HG03469 (cell line): Measurements from ENCODE around the gene MCM8.
A peak's percentile ranks its signal among the peaks of the same experiment; 100 is the strongest.

ENCODE experiments used
- ATAC-seq: cut with Tn5 transposase; IDR thresholded peaks from one replicate; pipeline ENCODE4 v1.9.1; 2021; ENCODE audit warnings: mild to moderate bottlenecking, moderate library complexity, moderate number of reproducible peaks; ENCODE audit not compliant: unreplicated experiment

MCM8 gene

GRCh38 chr20:5945963-5946362 lies 4.5 kb upstream of the MCM8 start:
- ATAC-seq: no peak

GRCh38 chr20:5947276-5947675 lies 3.2 kb upstream of the MCM8 start:
- no peak for ATAC-seq

GRCh38 chr20:5949943-5950270 lies 545 bp upstream of the MCM8 start:
- ATAC-seq: no peak

GRCh38 chr20:5967469-5967868 lies 17.0 kb downstream of the MCM8 start:
- no peak for ATAC-seq

GRCh38 chr20:5968462-5968861 lies 18.0 kb downstream of the MCM8 start:
- no peak for ATAC-seq

- no peak for ATAC-seq
Observed at GRCh38 chr20:5969348-5969935, 19.0 kb downstream of the MCM8 start.

GRCh38 chr20:5969940-5970339 lies 19.5 kb downstream of the MCM8 start:
- ATAC-seq: no peak

GRCh38 chr20:5970381-5970780 lies 19.9 kb downstream of the MCM8 start:
- ATAC-seq: no peak

GRCh38 chr20:5971203-5971602 lies 20.8 kb downstream of the MCM8 start:
- ATAC-seq: no peak

- no peak for ATAC-seq
Observed at GRCh38 chr20:5973172-5973571, 22.7 kb downstream of the MCM8 start.

- ATAC-seq: no peak
Observed at GRCh38 chr20:5973971-5974370, 23.5 kb downstream of the MCM8 start.

GRCh38 chr20:5974531-5974930 lies 24.1 kb downstream of the MCM8 start:
- no peak for ATAC-seq

- no peak for ATAC-seq
Observed at GRCh38 chr20:5975778-5976177, 25.3 kb downstream of the MCM8 start.

GRCh38 chr20:5977223-5977622 lies 26.8 kb downstream of the MCM8 start:
- no peak for ATAC-seq

GRCh38 chr20:5977975-5978374 lies 27.5 kb downstream of the MCM8 start:
- ATAC-seq: no peak

GRCh38 chr20:5979801-5980200 lies 29.3 kb downstream of the MCM8 start:
- ATAC-seq: no peak

- ATAC-seq: no peak
Observed at GRCh38 chr20:5980720-5981538, 30.5 kb downstream of the MCM8 start.

- no peak for ATAC-seq
Observed at GRCh38 chr20:5987383-5987782, 36.9 kb downstream of the MCM8 start.

- no peak for ATAC-seq
Observed at GRCh38 chr20:5989539-5989938, 39.1 kb downstream of the MCM8 start.

GRCh38 chr20:5990946-5991345 lies 40.5 kb downstream of the MCM8 start:
- ATAC-seq: no peak

- ATAC-seq: no peak
Observed at GRCh38 chr20:5991623-5992441, 41.4 kb downstream of the MCM8 start.

- peak; percentile 96 for ATAC-seq
Observed at GRCh38 chr20:5996765-5997164, 46.3 kb downstream of the MCM8 start.
